Lower leg skin (tissue), 4 donors: Measurements from ENCODE around the gene DNAH8. TPM values are rescaled to one million over a fixed set of nuclear protein-coding genes. Genes with fewer than 3 reads are reported as not detected.

Source experiments
- DNase-seq, 2 donors: peaks; one replicate each; pipeline ENCODE4 v3.0.0-alpha.2; 2019; ENCODE audit warnings: low spot score in 2 of 2
- H3K4me3 ChIP-seq: fragments of 200-600 bp; sonication (generic); 2 replicates; pipeline ENCODE4 v1.5.1; 2017; ENCODE audit warnings: mild to moderate bottlenecking, low read depth; ENCODE audit not compliant: poor library complexity, severe bottlenecking
- POLR2A ChIP-seq, 2 donors: fragments of 450-650 bp; IDR thresholded peaks; one replicate each; pipeline ENCODE4 v1.6.1; 2016 to 2017; ENCODE audit warnings: antibody characterized with exemption in 2 of 2, mild to moderate bottlenecking in 1 of 2, moderate library complexity in 1 of 2
- WGBS, 2 donors: methylation state at CpG; one replicate each; pipeline ENCODE4 v1.1.5; 2018; 5-methylcytosine and 5-hydroxymethylcytosine counted together
- intact Hi-C: fragments of 100-400 bp; cut with DNase I; formaldehyde crosslinking; loops from one replicate; pipeline ENCODE4 v1.15.0; 2023; ENCODE audit warnings: low total_unique reads
- total RNA-seq, 4 donors: library from RNA; depleted of rRNA; stranded (reverse); fragments of >200 nt; gene quantifications; one replicate each; pipeline ENCODE4 v1.1.0, GENCODE V29; 2016
- TF ChIP-seq, protein P1 (sequence below), 3 donors: fragments of 450-650 bp; IDR thresholded peaks; one replicate each; pipeline ENCODE4 v1.5.1; 2016; ENCODE audit warnings: antibody characterized with exemption in 3 of 3, mild to moderate bottlenecking in 3 of 3, moderate library complexity in 2 of 3

DNAH8 gene
- total RNA-seq, 4 donors from 2014 or later: 0.02 to 0.19 (median 0.08) TPM

DNA sequence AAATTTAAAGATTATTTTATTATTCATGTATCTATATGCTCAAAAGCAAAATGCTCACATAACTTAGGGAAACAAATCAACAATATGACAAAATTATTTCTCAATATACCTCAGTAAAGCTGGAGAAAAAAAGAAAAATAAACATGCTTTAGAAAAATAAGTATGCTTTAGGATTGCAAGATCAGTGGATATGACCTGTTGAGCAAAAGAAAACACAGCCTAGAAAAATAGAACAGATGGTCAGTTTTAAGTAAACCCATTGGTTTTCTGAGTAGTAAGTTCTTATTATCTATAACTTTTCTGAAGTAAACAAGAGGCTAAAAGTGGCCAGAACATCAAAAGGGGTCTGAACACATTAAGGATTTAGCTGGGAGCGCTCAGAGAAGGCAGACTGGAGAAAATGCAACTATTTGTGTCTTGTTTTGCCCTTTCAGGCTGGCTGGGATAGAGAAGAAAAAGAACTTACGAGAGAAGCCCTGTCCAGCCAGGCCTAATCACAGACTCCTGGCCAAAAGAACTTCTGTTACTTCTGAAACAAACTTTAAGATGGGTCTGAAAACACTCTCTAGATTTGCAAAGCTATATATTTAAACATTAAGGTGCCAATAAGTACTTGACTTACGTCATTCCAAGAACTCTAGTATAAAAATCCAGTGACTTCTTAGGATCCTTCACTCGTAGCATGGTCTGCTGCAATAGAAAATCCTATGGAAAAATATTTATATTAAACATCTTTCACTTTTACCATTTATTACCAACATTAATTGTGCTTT is 28.7 kb upstream of the DNAH8 start:
- 89 to 93% methylated on average over 4 of the region's 4 CpGs for WGBS, 2 donors
- intact Hi-C loops: no loop called here

DNA sequence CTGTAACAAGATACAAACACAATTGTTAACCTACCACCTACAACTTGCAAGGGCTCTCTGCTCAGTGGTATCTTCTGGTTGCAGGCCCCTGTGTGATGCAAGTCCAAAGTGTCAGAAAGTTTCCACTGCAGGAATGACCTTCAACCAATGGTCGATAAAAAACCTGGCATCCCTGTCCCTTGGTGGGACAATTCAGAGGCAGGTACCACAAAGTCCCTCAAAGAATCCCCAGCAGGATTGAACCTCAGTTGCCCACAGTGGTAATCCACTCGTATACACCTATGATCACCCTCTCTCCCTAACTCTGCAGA is 28.1 kb upstream of the DNAH8 start:
- TF ChIP-seq, protein P1, sequence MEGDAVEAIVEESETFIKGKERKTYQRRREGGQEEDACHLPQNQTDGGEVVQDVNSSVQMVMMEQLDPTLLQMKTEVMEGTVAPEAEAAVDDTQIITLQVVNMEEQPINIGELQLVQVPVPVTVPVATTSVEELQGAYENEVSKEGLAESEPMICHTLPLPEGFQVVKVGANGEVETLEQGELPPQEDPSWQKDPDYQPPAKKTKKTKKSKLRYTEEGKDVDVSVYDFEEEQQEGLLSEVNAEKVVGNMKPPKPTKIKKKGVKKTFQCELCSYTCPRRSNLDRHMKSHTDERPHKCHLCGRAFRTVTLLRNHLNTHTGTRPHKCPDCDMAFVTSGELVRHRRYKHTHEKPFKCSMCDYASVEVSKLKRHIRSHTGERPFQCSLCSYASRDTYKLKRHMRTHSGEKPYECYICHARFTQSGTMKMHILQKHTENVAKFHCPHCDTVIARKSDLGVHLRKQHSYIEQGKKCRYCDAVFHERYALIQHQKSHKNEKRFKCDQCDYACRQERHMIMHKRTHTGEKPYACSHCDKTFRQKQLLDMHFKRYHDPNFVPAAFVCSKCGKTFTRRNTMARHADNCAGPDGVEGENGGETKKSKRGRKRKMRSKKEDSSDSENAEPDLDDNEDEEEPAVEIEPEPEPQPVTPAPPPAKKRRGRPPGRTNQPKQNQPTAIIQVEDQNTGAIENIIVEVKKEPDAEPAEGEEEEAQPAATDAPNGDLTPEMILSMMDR (IDR thresholded peaks at IDR 0.05): no peak
- no peak for TF ChIP-seq POLR2A (IDR thresholded peaks at IDR 0.05)
- H3K4me3 ChIP-seq: no peak overlapping the region
- intact Hi-C loops: no loop called here
- 91 to 94% methylated on average over 2 of the region's 2 CpGs for WGBS, 2 donors
- no peak for DNase-seq

More for the DNA sequence above, 28.7 kb upstream of the DNAH8 start:
- DNase-seq: no peak
- H3K4me3 ChIP-seq: no peak overlapping the region
- TF ChIP-seq, protein P1 (IDR thresholded peaks at IDR 0.05): no peak
- no peak for TF ChIP-seq POLR2A (IDR thresholded peaks at IDR 0.05)

DNA sequence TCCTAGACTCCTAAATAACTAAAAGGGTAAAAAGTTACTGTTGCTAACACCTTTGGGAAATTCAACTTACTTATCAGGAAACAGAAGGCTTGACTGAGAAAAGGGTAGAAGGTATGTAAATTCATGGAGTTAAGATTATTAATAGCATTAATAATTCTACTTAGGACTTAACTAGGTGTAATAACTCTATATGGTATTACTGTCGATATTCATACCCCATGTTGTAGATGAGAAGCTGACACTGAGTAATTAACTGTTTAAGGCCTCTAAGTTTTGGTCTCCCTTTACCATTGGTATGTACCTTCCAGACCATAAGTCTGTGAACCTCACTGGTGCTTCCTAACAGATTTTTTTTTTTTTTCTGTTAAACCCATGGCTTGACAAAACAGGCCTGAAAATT is 27.6 kb upstream of the DNAH8 start:
- TF ChIP-seq POLR2A (IDR thresholded peaks at IDR 0.05): no peak
- TF ChIP-seq, protein P1 (IDR thresholded peaks at IDR 0.05): no peak
- intact Hi-C loops: no loop called here
- H3K4me3 ChIP-seq: no peak overlapping the region
- no peak for DNase-seq
- 88 to 91% methylated on average over 1 of the region's 1 CpG for WGBS, 2 donors

DNA sequence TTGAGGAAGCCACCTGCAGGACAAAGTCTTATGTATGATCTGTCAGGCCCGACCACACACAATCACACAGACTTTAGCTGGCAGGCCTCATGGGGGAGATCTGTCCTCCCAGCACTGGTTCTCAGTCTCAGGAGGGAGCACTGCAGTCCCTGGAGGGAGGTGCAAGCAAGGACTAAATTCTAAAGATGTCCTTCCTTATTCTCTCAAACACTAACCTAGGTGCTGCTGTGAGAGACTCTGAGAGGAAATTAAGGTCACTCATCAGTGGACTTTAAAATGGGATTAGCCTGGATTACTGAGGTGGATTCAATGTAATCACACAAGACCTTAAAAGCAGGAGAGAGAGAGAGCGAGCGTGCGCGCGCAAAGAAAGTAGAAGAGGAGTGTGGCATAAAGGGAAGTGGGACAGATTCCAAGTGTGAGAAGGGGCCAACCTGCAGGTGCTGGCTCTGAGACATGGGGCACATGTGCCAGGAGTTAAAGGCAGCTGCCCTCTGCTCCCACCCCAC is 26.5 kb upstream of the DNAH8 start:
- intact Hi-C loops: no loop called here
- TF ChIP-seq, protein P1 (IDR thresholded peaks at IDR 0.05): no peak
- TF ChIP-seq POLR2A (IDR thresholded peaks at IDR 0.05): no peak
- DNase-seq: no peak
- H3K4me3 ChIP-seq: no peak overlapping the region
- WGBS, 2 donors: 81 to 87% methylated on average over 6 of the region's 6 CpGs

DNA sequence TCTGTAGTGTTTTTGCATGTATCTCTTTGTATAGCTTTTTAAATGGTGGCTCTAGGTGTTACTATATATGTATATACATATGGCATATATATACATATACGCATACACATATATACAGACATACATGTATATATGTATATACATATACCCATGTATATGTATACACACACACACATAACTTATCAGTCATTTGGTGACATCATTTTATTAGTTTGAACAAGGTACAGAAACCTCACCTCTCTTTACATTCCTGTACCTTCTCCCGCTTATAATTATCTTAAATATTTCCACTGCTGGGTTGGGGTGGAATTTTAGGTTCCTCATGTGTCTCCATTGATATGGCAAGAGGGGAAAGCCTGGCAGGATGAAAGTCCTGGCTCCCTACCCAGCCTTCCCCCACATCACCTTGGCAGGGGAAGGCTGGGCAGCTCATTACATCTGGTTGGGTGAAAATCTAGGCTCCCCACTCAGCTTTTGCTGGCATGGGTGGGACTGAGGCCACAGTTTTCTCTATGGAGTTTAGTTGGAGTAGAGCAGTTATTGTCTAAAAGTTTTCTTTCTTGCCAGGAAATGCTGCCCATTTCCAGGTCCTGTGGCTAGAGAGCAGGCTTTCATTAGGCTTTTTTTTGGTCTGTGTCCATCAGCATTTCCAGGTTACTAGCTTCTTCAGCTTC is 19.7 kb upstream of the DNAH8 start:
- TF ChIP-seq, protein P1 (IDR thresholded peaks at IDR 0.05): no peak
- no peak for TF ChIP-seq POLR2A (IDR thresholded peaks at IDR 0.05)
- intact Hi-C loops: no loop called here
- no peak overlapping the region for H3K4me3 ChIP-seq
- DNase-seq: no peak
- 94 to 98% methylated on average over 2 of the region's 2 CpGs for WGBS, 2 donors
